Subcutaneous abdominal adipose tissue (tissue), 5 donors: ENCODE data around the gene UQCC2.

Experiments used
- H3K27ac ChIP-seq: one replicate; pipeline ENCODE4 v1.7.0; 2013; ENCODE audit warnings: low read depth, mild to moderate bottlenecking, inconsistent platforms, low read length, moderate library complexity
- H3K27me3 ChIP-seq, 5 donors: one replicate each; pipeline ENCODE4 v1.7.0; 2013; ENCODE audit warnings: low read length in 5 of 5, inconsistent platforms in 1 of 5; ENCODE audit not compliant: control insufficient read depth in 5 of 5, insufficient read depth in 4 of 5
- H3K36me3 ChIP-seq, 5 donors: one replicate each; pipeline ENCODE4 v1.7.0; 2013; ENCODE audit warnings: low read length in 5 of 5; ENCODE audit not compliant: control insufficient read depth in 5 of 5, insufficient read depth in 5 of 5
- H3K4me1 ChIP-seq, 5 donors: one replicate each; pipeline ENCODE4 v1.7.0; 2013; ENCODE audit warnings: low read length in 5 of 5, mild to moderate bottlenecking in 3 of 5, moderate library complexity in 1 of 5; ENCODE audit not compliant: control insufficient read depth in 5 of 5, insufficient read depth in 5 of 5
- H3K4me3 ChIP-seq, 5 donors: one replicate each; pipeline ENCODE4 v1.7.0; 2013; ENCODE audit warnings: low read length in 5 of 5, low read depth in 1 of 5
- H3K9ac ChIP-seq, 5 donors: one replicate each; pipeline ENCODE4 v1.7.0; 2013; ENCODE audit warnings: low read length in 5 of 5, mild to moderate bottlenecking in 4 of 5, moderate library complexity in 3 of 5
- H3K9me3 ChIP-seq, 5 donors: one replicate each; pipeline ENCODE4 v1.7.0; 2013; ENCODE audit warnings: low read length in 5 of 5; ENCODE audit not compliant: control insufficient read depth in 5 of 5
- donor health status: healthy.
- donor health status: healthy.
- donor health status: healthy.
- donor health status: healthy.
- donor health status: healthy.

The UQCC2 gene

GRCh38 chr6:33718713-33719112 is 7.2 kb upstream of the UQCC2 start:
- Histone ChIP-seq H3K27me3 (peaks cover 0 to 20% (median 6%) of the 10 kb centered on the region in 5 donors), H3K36me3 (no peaks in the 10 kb centered on the region), H3K9me3 (no peaks in the 10 kb centered on the region), H3K4me1 (peaks cover 0 to 10% (median 0%) of the 10 kb centered on the region in 5 donors), H3K27ac (no peak overlapping the region), H3K9ac (no peak overlapping the region), H3K4me3 (no peak overlapping the region)

DNA sequence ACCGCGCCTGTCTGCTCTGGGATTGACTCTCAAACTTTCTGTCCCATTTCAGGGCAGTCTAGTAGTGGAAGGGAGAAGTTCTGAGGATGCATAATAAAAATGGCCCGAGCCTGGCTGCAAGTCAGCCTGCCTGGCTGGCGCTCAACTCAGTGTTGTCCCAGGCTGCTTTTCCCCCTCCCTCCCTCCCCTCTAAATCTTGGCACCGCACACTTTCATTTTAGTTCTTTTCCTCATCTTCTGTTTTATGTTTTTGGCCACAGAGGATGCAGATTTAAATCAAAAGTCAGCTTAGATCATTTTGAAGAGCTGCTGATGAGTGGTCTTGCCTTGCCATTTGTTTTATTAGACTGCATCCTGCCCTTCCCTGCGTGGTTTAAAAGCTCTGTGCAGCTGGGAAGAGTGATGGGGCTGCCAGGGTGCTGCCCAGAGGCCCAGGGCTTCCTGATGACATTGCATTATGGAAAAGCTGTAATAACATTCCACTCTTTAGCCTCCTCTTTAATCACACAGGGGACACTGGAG is 6.5 kb upstream of the UQCC2 start:
- H3K9me3 ChIP-seq, result no peaks in the 10 kb centered on the region
- H3K27me3 ChIP-seq, result peaks cover 0 to 14% (median 3%) of the 10 kb centered on the region in 5 donors
- no peak overlapping the region for H3K4me3 ChIP-seq
- no peaks in the 10 kb centered on the region for H3K36me3 ChIP-seq
- no peak overlapping the region for H3K9ac ChIP-seq
- peaks cover 0 to 10% (median 0%) of the 10 kb centered on the region in 5 donors for H3K4me1 ChIP-seq
- H3K27ac ChIP-seq, result no peak overlapping the region

GRCh38 chr6:33716890-33717632 is 5.6 kb upstream of the UQCC2 start:
- Histone ChIP-seq H3K4me3 (no peak overlapping the region), H3K4me1 (peaks cover 0 to 10% (median under 1%) of the 10 kb centered on the region in 5 donors), H3K27ac (no peak overlapping the region)

GRCh38 chr6:33716379-33716778 is 4.9 kb upstream of the UQCC2 start:
- H3K9ac ChIP-seq, result no peak overlapping the region
- no peaks in the 10 kb centered on the region for H3K9me3 ChIP-seq
- no peak overlapping the region for H3K27ac ChIP-seq
- no peak overlapping the region for H3K4me3 ChIP-seq
- peaks cover 0 to 15% (median 4%) of the 10 kb centered on the region in 5 donors for H3K4me1 ChIP-seq
- no peaks in the 10 kb centered on the region for H3K36me3 ChIP-seq
- H3K27me3 ChIP-seq, result peaks cover 0 to 8% (median 0%) of the 10 kb centered on the region in 5 donors

More at GRCh38 chr6:33716890-33717632, 5.6 kb upstream of the UQCC2 start:
- H3K9me3 ChIP-seq, result no peaks in the 10 kb centered on the region
- no peak overlapping the region for H3K9ac ChIP-seq
- no peaks in the 10 kb centered on the region for H3K36me3 ChIP-seq
- H3K27me3 ChIP-seq, result peaks cover 0 to 10% (median 0%) of the 10 kb centered on the region in 5 donors

- Histone ChIP-seq H3K27me3 (peaks cover 0 to 7% (median 0%) of the 10 kb centered on the region in 5 donors), H3K36me3 (peaks cover 0 to 2% (median 0%) of the 10 kb centered on the region in 5 donors), H3K9me3 (no peaks in the 10 kb centered on the region), H3K9ac (no peak overlapping the region), H3K27ac (no peak overlapping the region), H3K4me3 (no peak overlapping the region), H3K4me1 (peaks cover 4 to 26% (median 16%) of the 10 kb centered on the region in 5 donors)
These were observed 3.0 kb upstream of the UQCC2 start for GRCh38 chr6:33714385-33715040.

- Histone ChIP-seq H3K4me1 (peaks cover 4 to 26% (median 16%) of the 10 kb centered on the region in 5 donors), H3K4me3 (no peak overlapping the region), H3K9ac (no peak overlapping the region), H3K36me3 (peaks cover 0 to 6% (median 2%) of the 10 kb centered on the region in 5 donors), H3K27me3 (peaks cover 0 to 4% (median 0%) of the 10 kb centered on the region in 5 donors), H3K9me3 (no peaks in the 10 kb centered on the region), H3K27ac (no peak overlapping the region)
These were observed 2.3 kb upstream of the UQCC2 start for GRCh38 chr6:33713786-33714185.

GRCh38 chr6:33712914-33713313 is 1.4 kb upstream of the UQCC2 start:
- no peaks in the 10 kb centered on the region for H3K27me3 ChIP-seq
- no peak overlapping the region for H3K27ac ChIP-seq
- no peak overlapping the region for H3K9ac ChIP-seq
- H3K4me3 ChIP-seq, result no peak overlapping the region
- H3K9me3 ChIP-seq, result no peaks in the 10 kb centered on the region
- H3K4me1 ChIP-seq, result peaks cover 4 to 23% (median 16%) of the 10 kb centered on the region in 5 donors
- peaks cover 0 to 10% (median 6%) of the 10 kb centered on the region in 5 donors for H3K36me3 ChIP-seq

GRCh38 chr6:33710296-33711121 is 991 bp downstream of the UQCC2 start:
- peak overlapping the region in 3 of 5 donors; percentile 79 to 97 (median 93) for H3K9ac ChIP-seq
- H3K4me3 ChIP-seq, result peak overlapping the region; percentile 71 to 91 (median 82)
- no peaks in the 10 kb centered on the region for H3K27me3 ChIP-seq
- H3K4me1 ChIP-seq, result peaks cover 4 to 16% (median 15%) of the 10 kb centered on the region in 5 donors
- H3K9me3 ChIP-seq, result no peaks in the 10 kb centered on the region
- peaks cover 0 to 10% (median 6%) of the 10 kb centered on the region in 5 donors for H3K36me3 ChIP-seq
- H3K27ac ChIP-seq, result no peak overlapping the region

DNA sequence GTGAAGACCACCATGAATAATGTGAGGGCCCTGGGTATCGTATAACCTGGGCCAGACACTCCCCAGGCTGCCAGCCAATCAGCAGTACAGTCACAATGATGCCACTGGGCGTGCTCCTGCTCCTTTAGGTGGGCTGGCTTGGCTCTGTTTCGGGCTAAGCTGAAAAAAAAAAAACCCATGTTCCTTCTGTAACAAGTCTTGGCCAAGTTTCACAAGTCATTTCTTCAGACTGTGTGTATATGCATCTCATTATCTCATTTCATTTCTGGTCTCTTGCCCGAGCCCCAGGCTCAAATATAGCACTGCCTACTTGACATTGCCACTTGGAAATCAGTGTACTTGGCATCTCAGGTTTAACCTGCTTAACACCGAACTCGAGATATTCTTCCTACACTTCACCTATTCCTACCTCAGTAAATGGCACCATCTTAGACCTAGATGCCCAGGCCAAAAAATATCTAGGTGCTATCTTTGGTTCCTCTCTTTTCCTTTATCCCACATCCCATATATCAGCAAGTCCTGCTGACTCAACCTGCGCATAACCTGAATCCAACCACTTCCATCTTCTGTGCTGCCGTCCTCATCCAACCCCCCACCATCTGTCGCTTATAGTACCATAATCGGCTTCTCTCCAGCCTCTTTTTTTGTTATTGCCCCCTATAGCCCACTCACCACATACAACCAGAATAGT is 1.8 kb downstream of the UQCC2 start:
- H3K9ac ChIP-seq, result peak overlapping the region in 1 of 5 donors; percentile 20
- H3K4me3 ChIP-seq, result no peak overlapping the region
- H3K9me3 ChIP-seq, result no peaks in the 10 kb centered on the region
- H3K27ac ChIP-seq, result no peak overlapping the region
- peaks cover 4 to 16% (median 15%) of the 10 kb centered on the region in 5 donors for H3K4me1 ChIP-seq
- peaks cover 0 to 10% (median 6%) of the 10 kb centered on the region in 5 donors for H3K36me3 ChIP-seq
- no peaks in the 10 kb centered on the region for H3K27me3 ChIP-seq
